ENCODE measurements around the gene PAPLN. TPM values are rescaled to one million over a fixed set of nuclear protein-coding genes. Genes with fewer than 3 reads are reported as not detected.
A peak's percentile ranks its signal among the peaks of the same experiment; 100 is the strongest.

Gene PAPLN
- total RNA-seq, 1 experiment from 2014 or later, result not detected

- POLR2A ChIA-PET (ENCODE audit: unreplicated experiment), result no interaction called here
Observed at GRCh38 chr14:73293782-73294781, 56.8 kb downstream of the PAPLN start.

GRCh38 chr14:73295198-73295796, 58.0 kb downstream of the PAPLN start:
- Histone ChIP-seq H3K4me2 (no peak overlapping the region), H3K79me2 (ENCODE audit: low read depth) (no peaks in the 10 kb centered on the region), H4K20me1 (ENCODE audit: insufficient read depth) (no peaks in the 10 kb centered on the region), H3K4me3 (no peak overlapping the region), H3K9me2 (ENCODE audit: insufficient read depth) (no peaks in the 10 kb centered on the region), H2AFZ (no peak overlapping the region), H3K36me3 (ENCODE audit: low read depth) (no peaks in the 10 kb centered on the region), H3K9me3 (ENCODE audit: insufficient read depth, low read depth) (no peaks in the 10 kb centered on the region), H3K4me1 (replicated peaks; ENCODE audit: insufficient read depth) (no peaks in the 10 kb centered on the region), H3F3A (ENCODE audit: insufficient read depth, low read depth) (peaks cover 4% of the 10 kb centered on the region; the same call in 1 of the 2 replicates), H3K27ac (no peak overlapping the region), H3K27me3 (ENCODE audit: insufficient read depth, low read depth) (no peaks in the 10 kb centered on the region)
- intact Hi-C loops (cut with micrococcal nuclease; ENCODE audit: unreplicated experiment), result loop anchor here (1.0 to 5.0 kb wide), 3 partner anchors 162 to 338 kb away; partner anchors contain the start of gene NUMB
- POLR2A ChIA-PET (ENCODE audit: unreplicated experiment), result interaction anchor here (0.6 to 0.7 kb wide), 3 partner anchors 150 to 671 kb away, joined by 3 to 10 read pairs (median 7); no protein-coding TSS in a partner anchor
- TF ChIP-seq CTCF (conservative IDR thresholded peaks at IDR 0.05) (peak; percentile 81), EZH2 (IDR thresholded peaks at IDR 0.05; ENCODE audit: low read depth) (no peak)
- CTCF ChIA-PET, result interaction anchor here (0.5 to 1.4 kb wide), 12 partner anchors 11 to 1584 kb away, joined by 3 to 20 read pairs (median 5); partner anchors contain the start of gene NUMB
- no TSS peak for BruUV-seq (replicated peaks)
- peak in 1 of 2 experiments; percentile 6 for DNase-seq

More at GRCh38 chr14:73293782-73294781, 56.8 kb downstream of the PAPLN start:
- H3K27me3 ChIP-seq (ENCODE audit: insufficient read depth, low read depth), result no peaks in the 10 kb centered on the region
- H3K4me1 ChIP-seq (replicated peaks; ENCODE audit: insufficient read depth), result no peaks in the 10 kb centered on the region
- no peaks in the 10 kb centered on the region for H3K79me2 ChIP-seq (ENCODE audit: low read depth)
- DNase-seq, result no peak
- no peaks in the 10 kb centered on the region for H3K9me2 ChIP-seq (ENCODE audit: insufficient read depth)
- intact Hi-C loops (cut with micrococcal nuclease; ENCODE audit: unreplicated experiment), result loop anchor here (2.0 kb wide), 1 partner anchor 179 kb away; no protein-coding TSS in a partner anchor
- no peak overlapping the region for H2AFZ ChIP-seq
- peaks cover 4% of the 10 kb centered on the region; the same call in 1 of the 2 replicates for H3F3A ChIP-seq (ENCODE audit: insufficient read depth, low read depth)
- no peak overlapping the region for H3K27ac ChIP-seq
- no peaks in the 10 kb centered on the region for H3K36me3 ChIP-seq (ENCODE audit: low read depth)
- H4K20me1 ChIP-seq (ENCODE audit: insufficient read depth), result no peaks in the 10 kb centered on the region
- CTCF ChIA-PET, result interaction anchor here (1.0 to 1.4 kb wide), 3 partner anchors 175 to 206 kb away, joined by 9 to 13 read pairs (median 12); no protein-coding TSS in a partner anchor
- TF ChIP-seq EZH2 (IDR thresholded peaks at IDR 0.05; ENCODE audit: low read depth) (no peak), CTCF (conservative IDR thresholded peaks at IDR 0.05) (no peak)
- BruUV-seq (replicated peaks), result no TSS peak
- H3K4me2 ChIP-seq, result no peak overlapping the region
- H3K9me3 ChIP-seq (ENCODE audit: insufficient read depth, low read depth), result no peaks in the 10 kb centered on the region
- H3K4me3 ChIP-seq, result no peak overlapping the region

GRCh38 chr14:73305499-73305898, 68.2 kb downstream of the PAPLN start:
- Histone ChIP-seq H3F3A (ENCODE audit: insufficient read depth, low read depth) (no peaks in the 10 kb centered on the region), H3K4me1 (replicated peaks; ENCODE audit: insufficient read depth) (no peaks in the 10 kb centered on the region), H3K79me2 (ENCODE audit: low read depth) (no peaks in the 10 kb centered on the region), H3K36me3 (ENCODE audit: low read depth) (no peaks in the 10 kb centered on the region), H3K9me2 (ENCODE audit: insufficient read depth) (no peaks in the 10 kb centered on the region), H3K9me3 (ENCODE audit: insufficient read depth, low read depth) (no peaks in the 10 kb centered on the region), H2AFZ (no peak overlapping the region), H3K4me3 (no peak overlapping the region), H3K4me2 (no peak overlapping the region), H3K27ac (no peak overlapping the region), H4K20me1 (ENCODE audit: insufficient read depth) (no peaks in the 10 kb centered on the region), H3K27me3 (ENCODE audit: insufficient read depth, low read depth) (no peaks in the 10 kb centered on the region)
- no TSS peak for BruUV-seq (replicated peaks)
- DNase-seq, result no peak
- CTCF ChIA-PET, result no interaction called here
- intact Hi-C loops (cut with micrococcal nuclease; ENCODE audit: unreplicated experiment), result no loop called here
- POLR2A ChIA-PET (ENCODE audit: unreplicated experiment), result interaction anchor here (0.6 kb wide), 1 partner anchor 9 kb away, joined by 5 read pairs; no protein-coding TSS in a partner anchor
- TF ChIP-seq CTCF (conservative IDR thresholded peaks at IDR 0.05) (no peak), EZH2 (IDR thresholded peaks at IDR 0.05; ENCODE audit: low read depth) (no peak)

Measured in PC-9 (cell line).